ENCODE data around the gene TCAP. TPM values are rescaled to one million over a fixed set of nuclear protein-coding genes. Genes with fewer than 3 reads are reported as not detected.

The TCAP gene
- total and polyA plus RNA-seq, 2 donors (not counting 1 experiment from before 2014, with no cell fraction given): 0.05 to 0.17 TPM

DNA sequence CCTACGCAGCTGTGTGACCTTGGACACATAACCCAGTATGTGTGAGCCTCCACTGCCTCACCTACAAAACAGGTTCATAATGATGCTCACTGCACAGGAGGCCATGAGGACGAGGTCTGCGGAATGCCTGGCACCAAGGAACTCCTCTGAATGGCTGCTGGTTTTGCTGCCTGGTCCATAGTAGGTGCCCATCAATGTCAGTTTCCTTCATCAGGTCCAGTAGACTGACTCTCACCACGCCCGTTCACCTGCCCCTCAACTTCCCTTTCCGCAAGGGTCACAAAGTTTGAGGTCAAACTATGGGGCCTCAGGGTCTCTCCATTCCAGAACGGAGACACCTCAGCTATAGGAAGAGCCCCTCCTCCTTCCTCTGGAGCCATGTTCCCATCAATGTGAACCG, 11.9 kb downstream of the TCAP start:
- H3K4me1 ChIP-seq (ENCODE audit: control insufficient read depth, extremely low read depth, insufficient read depth, low read length): no peaks in the 10 kb centered on the region
- no peaks in the 10 kb centered on the region for H3K36me3 ChIP-seq (ENCODE audit: control insufficient read depth, insufficient read depth, low read length)
- H3K4me2 ChIP-seq (ENCODE audit: extremely low read depth, insufficient read depth, low read length): no peak overlapping the region
- TF ChIP-seq, protein P1, sequence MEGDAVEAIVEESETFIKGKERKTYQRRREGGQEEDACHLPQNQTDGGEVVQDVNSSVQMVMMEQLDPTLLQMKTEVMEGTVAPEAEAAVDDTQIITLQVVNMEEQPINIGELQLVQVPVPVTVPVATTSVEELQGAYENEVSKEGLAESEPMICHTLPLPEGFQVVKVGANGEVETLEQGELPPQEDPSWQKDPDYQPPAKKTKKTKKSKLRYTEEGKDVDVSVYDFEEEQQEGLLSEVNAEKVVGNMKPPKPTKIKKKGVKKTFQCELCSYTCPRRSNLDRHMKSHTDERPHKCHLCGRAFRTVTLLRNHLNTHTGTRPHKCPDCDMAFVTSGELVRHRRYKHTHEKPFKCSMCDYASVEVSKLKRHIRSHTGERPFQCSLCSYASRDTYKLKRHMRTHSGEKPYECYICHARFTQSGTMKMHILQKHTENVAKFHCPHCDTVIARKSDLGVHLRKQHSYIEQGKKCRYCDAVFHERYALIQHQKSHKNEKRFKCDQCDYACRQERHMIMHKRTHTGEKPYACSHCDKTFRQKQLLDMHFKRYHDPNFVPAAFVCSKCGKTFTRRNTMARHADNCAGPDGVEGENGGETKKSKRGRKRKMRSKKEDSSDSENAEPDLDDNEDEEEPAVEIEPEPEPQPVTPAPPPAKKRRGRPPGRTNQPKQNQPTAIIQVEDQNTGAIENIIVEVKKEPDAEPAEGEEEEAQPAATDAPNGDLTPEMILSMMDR (conservative IDR thresholded peaks at IDR 0.05 in 1 of 2, IDR thresholded peaks at IDR 0.05 in 1 of 2; ENCODE audit: low read depth in 1 of 2, low read length in 2 of 2): no peak
- TF ChIP-seq EZH2 (IDR thresholded peaks at IDR 0.05; ENCODE audit: low read length, missing control alignments): no peak
- no peak overlapping the region for H3K27ac ChIP-seq (ENCODE audit: insufficient read depth, low read length)
- no peaks in the 10 kb centered on the region for H4K20me1 ChIP-seq (ENCODE audit: control insufficient read depth, extremely low read depth, insufficient read depth, low read length)
- no peaks in the 10 kb centered on the region for H3K27me3 ChIP-seq (ENCODE audit: control insufficient read depth, insufficient read depth, low read length)
- DNase-seq (ENCODE audit: low read depth in 2 of 2): no peak
- no peak overlapping the region for H3K9ac ChIP-seq (ENCODE audit: insufficient read depth, low read length)
- H2AFZ ChIP-seq (ENCODE audit: low read length): no peak overlapping the region
- H3K4me3 ChIP-seq (replicated peaks in 1 of 4; ENCODE audit: control extremely low read depth in 1 of 4, insufficient read depth in 1 of 4, low read depth in 3 of 4, low read length in 4 of 4): no peak overlapping the region
- no peaks in the 10 kb centered on the region for H3K79me2 ChIP-seq (ENCODE audit: control insufficient read depth, insufficient read depth, low read length)
- no peaks in the 10 kb centered on the region for H3K9me3 ChIP-seq (ENCODE audit: control insufficient read depth, insufficient read depth, low read depth, low read length)

DNA sequence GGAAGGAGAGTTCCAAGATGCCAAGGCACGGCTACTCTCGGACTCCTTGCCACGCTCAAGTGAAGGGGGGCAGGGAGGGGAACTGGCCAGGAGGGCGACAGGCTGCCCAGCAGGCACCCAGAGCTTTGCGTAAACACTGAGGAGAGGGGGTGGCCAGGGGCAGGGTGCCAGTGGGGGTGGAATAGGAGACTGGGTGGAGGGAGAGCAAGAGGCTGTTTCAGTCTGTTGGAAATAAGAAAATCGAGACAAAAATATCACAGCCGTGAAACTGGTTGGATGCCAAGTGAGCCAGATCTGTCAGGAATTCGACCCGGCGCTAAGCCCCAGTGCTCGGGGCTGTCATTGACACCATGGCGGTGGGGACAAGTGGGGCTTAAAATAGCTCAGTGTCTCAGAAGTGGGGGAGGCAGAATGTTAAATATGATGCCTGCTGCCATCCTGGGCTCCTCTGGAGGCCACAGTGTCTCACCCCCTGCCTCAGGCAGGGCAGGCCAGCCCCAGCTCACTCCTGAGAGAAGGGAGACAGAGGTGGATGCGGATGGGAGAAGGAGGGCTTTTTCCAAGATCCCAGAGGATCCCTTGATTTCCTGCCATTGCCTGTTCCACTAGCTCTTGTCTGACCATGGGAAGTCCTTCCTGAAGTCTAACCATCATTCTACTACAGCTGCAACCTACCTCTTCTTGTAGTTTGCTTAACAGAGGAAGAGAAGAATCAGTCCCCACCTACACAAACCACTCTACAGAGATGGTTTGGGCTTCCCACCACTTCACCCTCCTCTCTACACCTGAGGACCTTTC, 12.6 kb downstream of the TCAP start:
- TF ChIP-seq, protein P1 (conservative IDR thresholded peaks at IDR 0.05 in 1 of 2, IDR thresholded peaks at IDR 0.05 in 1 of 2; ENCODE audit: low read depth in 1 of 2, low read length in 2 of 2): no peak
- no peak for TF ChIP-seq EZH2 (IDR thresholded peaks at IDR 0.05; ENCODE audit: low read length, missing control alignments)
- H3K9me3 ChIP-seq (ENCODE audit: control insufficient read depth, insufficient read depth, low read depth, low read length): no peaks in the 10 kb centered on the region
- H3K36me3 ChIP-seq (ENCODE audit: control insufficient read depth, insufficient read depth, low read length): no peaks in the 10 kb centered on the region
- no peak overlapping the region for H3K9ac ChIP-seq (ENCODE audit: insufficient read depth, low read length)
- DNase-seq (ENCODE audit: low read depth in 2 of 2): no peak
- no peaks in the 10 kb centered on the region for H4K20me1 ChIP-seq (ENCODE audit: control insufficient read depth, extremely low read depth, insufficient read depth, low read length)
- H3K27me3 ChIP-seq (ENCODE audit: control insufficient read depth, insufficient read depth, low read length): no peaks in the 10 kb centered on the region
- no peaks in the 10 kb centered on the region for H3K79me2 ChIP-seq (ENCODE audit: control insufficient read depth, insufficient read depth, low read length)
- no peaks in the 10 kb centered on the region for H3K4me1 ChIP-seq (ENCODE audit: control insufficient read depth, extremely low read depth, insufficient read depth, low read length)
- H3K27ac ChIP-seq (ENCODE audit: insufficient read depth, low read length): no peak overlapping the region
- no peak overlapping the region for H3K4me3 ChIP-seq (replicated peaks in 1 of 4; ENCODE audit: control extremely low read depth in 1 of 4, insufficient read depth in 1 of 4, low read depth in 3 of 4, low read length in 4 of 4)
- no peak overlapping the region for H2AFZ ChIP-seq (ENCODE audit: low read length)
- H3K4me2 ChIP-seq (ENCODE audit: extremely low read depth, insufficient read depth, low read length): no peak overlapping the region

DNA sequence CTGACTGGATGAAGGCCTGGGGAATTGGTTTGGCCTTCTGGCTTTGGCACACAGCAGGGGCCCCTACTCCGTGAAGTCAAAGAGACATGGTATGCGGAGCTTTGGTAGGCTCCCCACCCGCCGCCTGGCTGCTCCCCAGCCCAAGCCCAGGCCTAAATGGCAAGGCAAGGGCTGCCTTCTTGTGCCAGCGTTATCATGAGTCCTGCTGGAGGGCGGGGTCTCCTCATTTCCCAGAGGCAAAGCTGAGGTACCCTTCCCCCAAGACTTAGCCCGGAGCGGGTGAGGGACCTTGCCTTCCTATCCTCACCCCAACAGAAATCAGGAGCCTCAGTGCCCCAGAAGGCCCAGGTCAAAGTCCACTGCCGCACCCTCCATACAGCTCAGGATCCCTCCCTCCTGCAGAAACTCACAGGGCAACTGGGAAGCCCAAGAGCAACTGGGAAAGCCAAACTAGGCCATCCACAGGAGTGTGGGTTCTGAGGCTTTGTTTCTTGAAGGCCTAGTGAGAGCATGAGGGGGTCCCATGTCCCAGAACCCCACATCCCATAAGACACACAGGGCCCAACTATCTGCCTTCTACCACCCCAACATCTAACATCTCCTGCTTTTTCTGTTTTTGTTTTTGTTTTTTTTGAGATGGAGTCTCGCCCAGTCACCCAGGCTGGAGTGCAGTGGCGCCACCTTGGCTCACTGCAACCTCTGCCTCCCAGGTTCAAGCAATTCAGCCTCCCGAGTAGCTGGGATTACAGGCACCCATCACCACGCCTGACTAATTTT, 13.4 kb downstream of the TCAP start:
- H4K20me1 ChIP-seq (ENCODE audit: control insufficient read depth, extremely low read depth, insufficient read depth, low read length): no peaks in the 10 kb centered on the region
- no peak overlapping the region for H3K9ac ChIP-seq (ENCODE audit: insufficient read depth, low read length)
- H3K4me1 ChIP-seq (ENCODE audit: control insufficient read depth, extremely low read depth, insufficient read depth, low read length): no peaks in the 10 kb centered on the region
- H3K4me3 ChIP-seq (replicated peaks in 1 of 4; ENCODE audit: control extremely low read depth in 1 of 4, insufficient read depth in 1 of 4, low read depth in 3 of 4, low read length in 4 of 4): no peak overlapping the region
- TF ChIP-seq, protein P1 (conservative IDR thresholded peaks at IDR 0.05 in 1 of 2, IDR thresholded peaks at IDR 0.05 in 1 of 2; ENCODE audit: low read depth in 1 of 2, low read length in 2 of 2): no peak
- TF ChIP-seq EZH2 (IDR thresholded peaks at IDR 0.05; ENCODE audit: low read length, missing control alignments): no peak
- no peaks in the 10 kb centered on the region for H3K27me3 ChIP-seq (ENCODE audit: control insufficient read depth, insufficient read depth, low read length)
- no peaks in the 10 kb centered on the region for H3K79me2 ChIP-seq (ENCODE audit: control insufficient read depth, insufficient read depth, low read length)
- H3K9me3 ChIP-seq (ENCODE audit: control insufficient read depth, insufficient read depth, low read depth, low read length): no peaks in the 10 kb centered on the region
- H3K27ac ChIP-seq (ENCODE audit: insufficient read depth, low read length): no peak overlapping the region
- no peak overlapping the region for H3K4me2 ChIP-seq (ENCODE audit: extremely low read depth, insufficient read depth, low read length)
- no peak overlapping the region for H2AFZ ChIP-seq (ENCODE audit: low read length)
- no peak for DNase-seq (ENCODE audit: low read depth in 2 of 2)
- no peaks in the 10 kb centered on the region for H3K36me3 ChIP-seq (ENCODE audit: control insufficient read depth, insufficient read depth, low read length)

Measured in fibroblast of lung (primary cell).